Activated CD4-positive, CD25-positive, alpha-beta regulatory T cell treated with anti-CD3 and anti-CD28 coated beads, Interleukin-2, amount 50 U/mL, for 16 hours (primary cell): ENCODE measurements around the gene ZNF766.
"Not testable (repeated sequence)": the region's sequence is repeated elsewhere in the genome, so short reads cannot be mapped to it uniquely, and the experiment has no call there.

ENCODE experiments used
- DNase-seq: peaks from one replicate; pipeline ENCODE4 v3.0.0-alpha.2; 2020; ENCODE audit warnings: low read depth, low spot score

ZNF766 gene

DNA sequence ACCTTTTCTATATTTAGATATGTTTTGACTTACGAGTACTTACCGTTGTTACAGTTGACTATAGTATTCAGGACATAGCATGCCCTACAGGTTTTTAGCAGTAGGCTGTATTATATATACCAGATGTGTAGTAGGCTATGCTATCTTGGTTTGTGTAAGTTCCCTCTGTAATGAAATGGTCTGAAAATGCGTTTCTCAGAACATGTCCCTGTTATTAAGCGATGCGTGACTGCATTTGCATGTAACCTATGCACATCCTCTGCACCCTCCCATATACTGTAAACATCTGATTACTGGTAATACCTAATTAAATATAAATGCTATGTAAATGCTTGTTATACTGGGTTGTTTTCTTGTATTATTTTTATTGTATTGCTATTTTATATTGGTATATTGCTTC, 6.6 kb downstream of the ZNF766 start:
- DNase-seq: no peak

DNA sequence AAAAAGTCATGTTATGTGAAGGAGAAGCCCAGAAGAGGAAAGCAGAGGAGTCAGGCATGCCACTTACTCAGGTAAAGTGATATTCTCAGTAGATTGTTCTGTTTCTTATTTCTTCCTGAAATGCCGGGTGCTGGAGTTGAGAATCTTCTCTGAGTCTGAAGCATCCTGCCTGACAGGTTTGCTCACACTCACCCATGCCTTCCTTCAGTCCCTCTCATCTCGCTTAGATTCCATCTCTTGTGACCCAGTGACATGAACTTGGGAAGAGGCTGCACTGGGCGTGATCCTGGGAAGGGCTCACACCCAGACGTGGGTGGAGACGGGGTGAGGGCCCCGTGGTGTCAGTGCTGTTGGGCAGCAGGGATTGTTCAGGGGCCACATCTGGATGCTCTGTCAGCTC, 8.1 kb downstream of the ZNF766 start:
- no peak for DNase-seq

- no peak for DNase-seq
Observed at GRCh38 chr19:52286256-52286655, 16.9 kb downstream of the ZNF766 start.

DNA sequence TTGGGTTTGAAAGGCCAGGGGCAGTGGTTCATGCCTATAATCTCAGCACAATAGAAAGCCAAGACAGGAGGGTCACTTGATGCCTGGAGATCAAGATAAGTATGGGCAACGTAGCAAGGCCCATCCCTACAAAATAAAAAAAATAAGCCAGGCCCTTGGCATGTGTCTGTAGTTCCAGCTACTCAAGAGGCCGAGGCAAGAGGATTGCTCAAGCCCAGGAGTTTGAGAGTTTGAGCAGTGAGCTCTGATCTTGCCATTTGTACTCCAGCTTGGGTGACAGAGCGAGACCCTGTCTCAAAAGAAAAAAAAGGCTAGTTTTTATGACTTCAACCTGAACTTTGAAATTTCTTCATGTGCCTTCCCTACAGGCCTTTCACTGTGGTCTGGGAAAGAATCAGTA, 22.4 kb downstream of the ZNF766 start:
- no peak for DNase-seq

- not testable (repeated sequence) for DNase-seq
Observed at GRCh38 chr19:52292946-52293345, 23.6 kb downstream of the ZNF766 start.

- no peak for DNase-seq
Observed at GRCh38 chr19:52296400-52296772, 27.0 kb downstream of the ZNF766 start.

- DNase-seq: peak; percentile 69
Observed at GRCh38 chr19:52296773-52297600, 27.6 kb downstream of the ZNF766 start, which contains the start of gene ZNF480. TSS of gene ZNF480 (plus strand) at chr19:52297169. CDS start at chr19:52300413, 3,244 bp downstream.

DNA sequence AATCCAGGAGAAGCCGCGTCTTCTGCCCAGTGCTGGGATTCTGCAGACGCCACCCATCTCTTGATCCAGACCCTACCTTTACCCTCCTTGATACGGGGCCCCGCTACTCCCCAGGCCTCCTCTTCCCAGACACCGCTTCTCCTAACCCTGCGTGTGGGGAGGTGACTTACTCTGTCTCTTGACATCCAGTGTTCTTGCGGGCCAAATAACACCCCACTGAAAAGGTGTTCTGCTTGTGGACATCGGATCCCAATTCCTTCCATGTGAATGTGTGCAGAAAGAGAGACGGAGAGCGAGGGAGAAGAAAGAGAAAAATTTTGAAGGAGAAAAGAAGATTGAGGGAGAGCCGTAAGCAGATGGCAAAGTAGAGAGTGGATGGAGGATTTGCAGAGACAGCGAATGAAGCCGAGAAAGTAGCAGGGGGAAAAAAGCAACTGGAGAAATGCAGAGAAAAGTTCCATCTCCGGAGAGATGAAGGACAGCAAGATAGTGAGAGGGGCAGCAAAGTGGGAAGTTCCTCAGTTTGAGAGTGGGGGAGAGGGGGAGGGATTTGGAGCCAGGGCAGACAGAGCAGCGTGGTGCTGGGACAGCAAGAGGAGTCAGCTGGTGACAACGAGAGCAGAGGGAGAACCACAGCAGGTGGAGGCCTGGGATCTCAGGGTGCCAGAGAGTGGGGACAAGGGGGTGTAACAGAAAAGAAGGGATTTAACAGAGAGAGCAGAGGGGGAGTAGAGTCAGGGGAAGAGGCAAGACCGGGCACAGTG, 28.4 kb downstream of the ZNF766 start:
- DNase-seq: no peak

GRCh38 chr19:52307275-52307674, 37.9 kb downstream of the ZNF766 start:
- DNase-seq: no peak

DNA sequence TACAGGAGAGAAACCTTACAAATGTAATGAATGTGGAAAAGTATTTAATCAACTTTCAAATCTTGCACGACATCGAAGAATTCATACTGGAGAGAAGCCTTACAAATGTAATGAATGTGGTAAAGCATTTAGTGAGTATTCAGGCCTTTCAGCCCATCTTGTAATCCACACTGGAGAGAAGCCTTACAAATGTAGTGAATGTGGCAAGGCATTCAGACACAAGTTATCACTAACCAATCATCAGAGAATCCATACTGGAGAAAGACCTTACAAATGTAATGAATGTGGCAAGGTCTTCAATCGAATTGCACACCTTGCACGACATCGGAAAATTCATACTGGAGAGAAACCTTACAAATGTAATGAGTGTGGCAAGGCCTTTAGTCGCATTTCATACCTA, 53.0 kb downstream of the ZNF766 start:
- DNase-seq: no peak

DNA sequence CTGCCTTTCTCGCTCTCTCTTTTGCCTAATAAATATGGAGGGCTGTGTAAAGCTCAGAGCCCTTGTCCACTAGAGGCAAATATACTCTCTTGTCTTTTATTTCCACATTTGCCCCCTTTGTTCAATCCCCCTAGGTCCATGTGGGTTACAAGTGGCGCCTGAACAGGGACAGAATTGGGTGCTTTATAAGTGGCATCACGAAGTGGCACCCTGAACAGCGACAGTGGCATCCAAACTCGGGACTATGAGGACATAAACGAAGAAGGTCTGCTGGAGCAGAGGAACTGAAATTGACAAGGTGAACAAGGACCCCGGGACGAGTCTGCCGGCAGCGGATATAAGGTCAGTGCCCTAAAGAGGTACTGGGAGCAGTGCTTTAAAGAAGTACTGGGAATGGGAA, 62.4 kb downstream of the ZNF766 start:
- DNase-seq: no peak

- no peak for DNase-seq
Observed at GRCh38 chr19:52335768-52336116, 66.4 kb downstream of the ZNF766 start.

GRCh38 chr19:52336117-52336790, 66.9 kb downstream of the ZNF766 start, which contains the start of gene ZNF610:
TSS of gene ZNF610 (plus strand) at chr19:52336243. CDS start at chr19:52349173, 12,930 bp downstream.
- DNase-seq: peak; percentile 73

DNA sequence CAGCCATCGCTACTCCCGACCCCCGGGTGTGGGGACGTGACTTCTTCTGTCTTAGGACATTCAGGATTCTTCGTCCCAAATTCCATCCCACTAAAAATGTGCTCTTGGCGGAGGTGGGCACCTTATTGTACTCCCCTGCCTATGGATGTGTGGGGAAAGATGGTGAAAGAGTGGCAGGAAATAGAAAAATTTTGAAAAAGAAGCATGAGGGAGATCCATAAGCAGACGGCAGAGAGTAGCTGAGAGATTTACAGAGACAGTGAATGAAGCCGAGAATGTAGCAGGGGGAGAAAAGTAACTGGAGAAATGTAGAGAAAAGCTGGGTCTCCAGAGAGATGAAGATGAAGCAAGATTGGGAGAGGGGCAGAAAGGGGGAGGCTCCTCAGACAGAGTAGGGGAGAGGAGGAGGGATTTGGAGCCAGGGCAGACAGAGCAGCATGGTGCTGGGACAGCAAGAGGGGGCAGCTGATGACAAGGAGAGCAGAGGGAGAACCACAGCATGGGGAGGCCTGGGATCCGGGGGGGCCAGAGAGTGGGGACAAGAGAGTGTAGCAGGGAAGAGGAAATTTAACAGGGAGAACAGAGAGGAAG, 67.5 kb downstream of the ZNF766 start:
- DNase-seq: no peak

- not testable (repeated sequence) for DNase-seq
Observed at GRCh38 chr19:52339022-52339421, 69.6 kb downstream of the ZNF766 start.

DNA sequence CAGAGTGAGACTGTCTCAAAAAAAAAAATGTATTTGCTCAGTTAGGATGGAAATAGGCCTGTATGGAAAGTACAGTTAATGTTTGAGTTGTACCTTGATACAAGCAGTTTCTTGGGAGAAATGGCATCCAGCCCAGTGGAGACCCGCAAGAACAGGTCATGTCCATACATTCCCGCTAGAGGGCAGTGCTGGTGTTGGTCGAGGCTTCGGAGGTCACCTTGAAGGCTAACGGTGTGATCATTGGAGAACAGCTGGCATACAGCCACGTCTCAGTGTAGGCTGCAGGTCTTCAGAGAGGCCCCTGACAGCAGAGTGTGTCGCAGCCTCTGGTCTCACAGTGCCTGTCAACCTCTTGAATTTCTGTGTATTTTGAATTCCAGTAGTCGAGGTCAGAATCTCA, 74.2 kb downstream of the ZNF766 start:
- DNase-seq: peak; percentile 19

- DNase-seq: no peak
Observed at GRCh38 chr19:52345162-52345561, 75.8 kb downstream of the ZNF766 start.
